HEK293 (cell line): ENCODE measurements around the gene LAMA5.

Source experiments
- CTCF ChIA-PET: fragments of 350-600 bp; formaldehyde crosslinking; extraction: SDS; loops from one replicate; lab custom pipeline; 2021; ENCODE audit warnings: antibody characterized with exemption; lab: Yijun Ruan, JAX
- POLR2A ChIA-PET: fragments of 300-600 bp; formaldehyde crosslinking; extraction: SDS; loops from one replicate; lab custom pipeline; 2020; ENCODE audit warnings: antibody characterized with exemption, inconsistent platforms; lab: Yijun Ruan, JAX
- H3K27ac ChIP-seq: fragments of 200-500 bp; sonication (Bioruptor generic); 2 replicates; pipeline ENCODE4 v1.5.1; 2014; ENCODE audit warnings: low read depth, low read length, control low read depth, inconsistent platforms; ENCODE audit errors: extremely low read depth
- H3K36me3 ChIP-seq, 2 experiments: fragments of 200-500 bp in 1 of 2; sonication (Bioruptor generic) in 1 of 2; 1 replicate in 1 of 2; 2 replicates in 1 of 2; pipeline ENCODE4 v1.5.1; 2014 to 2017; ENCODE audit warnings: inconsistent platforms in 2 of 2, low read length in 2 of 2; ENCODE audit not compliant: control insufficient read depth in 2 of 2, insufficient read depth in 1 of 2
- H3K4me1 ChIP-seq: fragments of 200-500 bp; sonication (Bioruptor generic); 2 replicates; pipeline ENCODE4 v1.5.1; 2014; ENCODE audit warnings: mild to moderate bottlenecking, low read length, inconsistent platforms; ENCODE audit not compliant: control insufficient read depth, insufficient read depth
- H3K4me3 ChIP-seq: 2 replicates; pipeline ENCODE4 v1.5.1; 2011; ENCODE audit warnings: low read depth, mild to moderate bottlenecking, control low read depth, low read length, moderate library complexity
- H3K9me3 ChIP-seq: fragments of 200-500 bp; sonication (Bioruptor generic); 2 replicates; pipeline ENCODE4 v1.5.1; 2014; ENCODE audit warnings: low read depth, low read length, inconsistent platforms; ENCODE audit not compliant: control insufficient read depth, insufficient read depth
- KLF8 ChIP-seq: fragments of 450-650 bp; formaldehyde crosslinking; IDR thresholded peaks from 2 replicates; pipeline ENCODE4 v1.5.1; 2016; ENCODE audit warnings: missing biosample characterization, missing genetic modification characterization
- MZF1 ChIP-seq: fragments of 450-650 bp; formaldehyde crosslinking; IDR thresholded peaks from 2 replicates; pipeline ENCODE4 v1.5.1; 2017; ENCODE audit warnings: missing biosample characterization, missing genetic modification characterization, borderline replicate concordance
- REPIN1 ChIP-seq: fragments of 450-650 bp; formaldehyde crosslinking; IDR thresholded peaks from 2 replicates; pipeline ENCODE4 v1.5.1; 2017; ENCODE audit warnings: missing biosample characterization, missing genetic modification characterization, low read depth
- YY2 ChIP-seq: fragments of 450-650 bp; formaldehyde crosslinking; IDR thresholded peaks from 2 replicates; pipeline ENCODE4 v1.5.1; 2016; ENCODE audit warnings: missing biosample characterization, missing genetic modification characterization
- ZNF112 ChIP-seq: fragments of 450-650 bp; formaldehyde crosslinking; IDR thresholded peaks from 2 replicates; pipeline ENCODE4 v1.5.0; 2017; ENCODE audit warnings: missing biosample characterization, missing genetic modification characterization
- ZNF335 ChIP-seq: fragments of 450-650 bp; formaldehyde crosslinking; conservative IDR thresholded peaks from 2 replicates; pipeline ENCODE4 v1.5.1; 2016; ENCODE audit warnings: missing biosample characterization, missing genetic modification characterization
- ZNF350 ChIP-seq: fragments of 450-650 bp; formaldehyde crosslinking; IDR thresholded peaks from 2 replicates; pipeline ENCODE4 v1.5.0; 2017; ENCODE audit warnings: missing biosample characterization, mild to moderate bottlenecking, missing genetic modification characterization
- ZNF473 ChIP-seq: fragments of 450-650 bp; formaldehyde crosslinking; IDR thresholded peaks from 2 replicates; pipeline ENCODE4 v1.5.1; 2017; ENCODE audit warnings: missing biosample characterization, missing genetic modification characterization
- ZNF560 ChIP-seq: fragments of 450-650 bp; formaldehyde crosslinking; IDR thresholded peaks from 2 replicates; pipeline ENCODE4 v1.5.1; 2017; ENCODE audit warnings: missing biosample characterization, missing genetic modification characterization, borderline replicate concordance
- ZNF561 ChIP-seq: fragments of 450-650 bp; IDR thresholded peaks from 2 replicates; pipeline ENCODE4 v1.5.1; 2018; ENCODE audit warnings: missing biosample characterization, missing genetic modification characterization, borderline replicate concordance
- ZNF610 ChIP-seq: fragments of 450-650 bp; formaldehyde crosslinking; IDR thresholded peaks from 2 replicates; pipeline ENCODE4 v1.5.1; 2016; ENCODE audit warnings: missing biosample characterization, missing genetic modification characterization, borderline replicate concordance
- ZNF707 ChIP-seq: fragments of 450-650 bp; formaldehyde crosslinking; IDR thresholded peaks from 2 replicates; pipeline ENCODE4 v1.5.1; 2016; ENCODE audit warnings: missing biosample characterization, missing genetic modification characterization
- ZNF837 ChIP-seq: fragments of 450-650 bp; formaldehyde crosslinking; IDR thresholded peaks from 2 replicates; pipeline ENCODE4 v1.5.1; 2016; ENCODE audit warnings: missing biosample characterization, missing genetic modification characterization
- TF ChIP-seq, protein P1 (sequence below): fragments of 450-650 bp; IDR thresholded peaks from 2 replicates; pipeline ENCODE4 v1.5.1; 2018; ENCODE audit warnings: missing biosample characterization, missing genetic modification characterization
- TF ChIP-seq, protein P2 (sequence below): fragments of 450-650 bp; formaldehyde crosslinking; IDR thresholded peaks from 2 replicates; pipeline ENCODE4 v1.5.1; 2017; ENCODE audit warnings: missing biosample characterization, missing genetic modification characterization
- TF ChIP-seq, protein P3 (sequence below): fragments of 450-650 bp; formaldehyde crosslinking; IDR thresholded peaks from 2 replicates; pipeline ENCODE4 v1.5.1; 2016; ENCODE audit warnings: missing biosample characterization, missing genetic modification characterization
- TF ChIP-seq, protein P4 (sequence below): fragments of 450-650 bp; formaldehyde crosslinking; IDR thresholded peaks from 2 replicates; pipeline ENCODE4 v1.5.1; 2016; ENCODE audit warnings: missing biosample characterization, missing genetic modification characterization
- TF ChIP-seq, protein P5 (sequence below): fragments of 450-650 bp; formaldehyde crosslinking; conservative IDR thresholded peaks from 2 replicates; pipeline ENCODE4 v1.5.1; 2016; ENCODE audit warnings: low read depth, missing biosample characterization, missing genetic modification characterization
- TF ChIP-seq, protein P6 (sequence below): IDR thresholded peaks from 2 replicates; pipeline ENCODE4 v1.6.1; 2011; ENCODE audit warnings: mild to moderate bottlenecking, low read depth, low read length, borderline replicate concordance
- TF ChIP-seq, protein P7 (sequence below): fragments of 450-650 bp; formaldehyde crosslinking; IDR thresholded peaks from 2 replicates; pipeline ENCODE4 v1.5.1; 2016; ENCODE audit warnings: missing biosample characterization, missing genetic modification characterization
- TF ChIP-seq, protein P8 (sequence below): sonication (generic); formaldehyde crosslinking; IDR thresholded peaks from 2 replicates; pipeline ENCODE4 v1.8.1; 2022; ENCODE audit warnings: mild to moderate bottlenecking, moderate library complexity, missing genetic modification reagents

The LAMA5 gene

DNA sequence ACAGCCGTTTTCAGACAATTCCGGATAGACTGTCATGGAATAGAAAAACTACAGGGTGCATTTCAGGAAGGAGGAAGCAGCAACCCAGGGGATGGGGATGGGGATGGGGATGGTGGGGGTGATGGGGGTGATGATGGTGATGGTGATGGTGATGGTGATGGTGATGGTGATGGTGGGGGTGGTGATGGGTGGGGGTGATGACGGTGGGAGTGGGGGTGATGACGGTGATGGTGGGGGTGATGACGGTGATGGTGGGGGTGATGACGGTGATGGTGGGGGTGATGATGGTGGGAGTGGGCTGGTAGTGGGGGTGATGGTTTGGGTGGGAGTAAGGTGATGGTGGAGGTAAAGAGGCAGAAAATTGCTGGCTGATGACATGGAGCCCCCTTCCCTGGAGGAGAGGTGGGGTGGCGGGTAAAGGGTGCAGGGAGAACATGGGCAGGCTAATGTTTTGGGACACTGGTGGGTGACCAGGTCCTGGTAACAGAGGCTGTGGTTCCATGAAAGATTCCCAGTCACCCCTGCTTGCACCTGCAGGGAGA is 17.5 kb downstream of the LAMA5 start:
- ChIA-PET POLR2A (interaction anchor here (0.7 to 2.2 kb wide), 7 partner anchors 11 to 47 kb away, joined by 3 to 17 read pairs (median 7); partner anchors contain the start of genes LAMA5 and RPS21), CTCF (interaction anchor here (0.7 to 1.4 kb wide), 4 partner anchors 16 to 33 kb away, joined by 3 to 7 read pairs (median 6); no protein-coding TSS in a partner anchor)
- H3K36me3 ChIP-seq = peaks cover 0 to 67% of the 10 kb centered on the region in 2 experiments; a peak in 2 of 3 replicates
- H3K27ac ChIP-seq = no peak overlapping the region
- H3K4me3 ChIP-seq = no peak overlapping the region
- H3K9me3 ChIP-seq = no peaks in the 10 kb centered on the region
- TF ChIP-seq, protein P1, sequence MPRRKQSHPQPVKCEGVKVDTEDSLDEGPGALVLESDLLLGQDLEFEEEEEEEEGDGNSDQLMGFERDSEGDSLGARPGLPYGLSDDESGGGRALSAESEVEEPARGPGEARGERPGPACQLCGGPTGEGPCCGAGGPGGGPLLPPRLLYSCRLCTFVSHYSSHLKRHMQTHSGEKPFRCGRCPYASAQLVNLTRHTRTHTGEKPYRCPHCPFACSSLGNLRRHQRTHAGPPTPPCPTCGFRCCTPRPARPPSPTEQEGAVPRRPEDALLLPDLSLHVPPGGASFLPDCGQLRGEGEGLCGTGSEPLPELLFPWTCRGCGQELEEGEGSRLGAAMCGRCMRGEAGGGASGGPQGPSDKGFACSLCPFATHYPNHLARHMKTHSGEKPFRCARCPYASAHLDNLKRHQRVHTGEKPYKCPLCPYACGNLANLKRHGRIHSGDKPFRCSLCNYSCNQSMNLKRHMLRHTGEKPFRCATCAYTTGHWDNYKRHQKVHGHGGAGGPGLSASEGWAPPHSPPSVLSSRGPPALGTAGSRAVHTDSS (tag by site-specific recombination) = peak; percentile 20; the same call in 1 of the 2 replicates
- no peak for TF ChIP-seq ZNF335 (tag by site-specific recombination)
- no peak for TF ChIP-seq ZNF561 (tag by site-specific recombination)
- TF ChIP-seq ZNF610 (tag by site-specific recombination) = no peak
- TF ChIP-seq, protein P2, sequence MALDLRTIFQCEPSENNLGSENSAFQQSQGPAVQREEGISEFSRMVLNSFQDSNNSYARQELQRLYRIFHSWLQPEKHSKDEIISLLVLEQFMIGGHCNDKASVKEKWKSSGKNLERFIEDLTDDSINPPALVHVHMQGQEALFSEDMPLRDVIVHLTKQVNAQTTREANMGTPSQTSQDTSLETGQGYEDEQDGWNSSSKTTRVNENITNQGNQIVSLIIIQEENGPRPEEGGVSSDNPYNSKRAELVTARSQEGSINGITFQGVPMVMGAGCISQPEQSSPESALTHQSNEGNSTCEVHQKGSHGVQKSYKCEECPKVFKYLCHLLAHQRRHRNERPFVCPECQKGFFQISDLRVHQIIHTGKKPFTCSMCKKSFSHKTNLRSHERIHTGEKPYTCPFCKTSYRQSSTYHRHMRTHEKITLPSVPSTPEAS (tag by site-specific recombination) = no peak
- no peak for TF ChIP-seq ZNF112
- TF ChIP-seq, protein P3, sequence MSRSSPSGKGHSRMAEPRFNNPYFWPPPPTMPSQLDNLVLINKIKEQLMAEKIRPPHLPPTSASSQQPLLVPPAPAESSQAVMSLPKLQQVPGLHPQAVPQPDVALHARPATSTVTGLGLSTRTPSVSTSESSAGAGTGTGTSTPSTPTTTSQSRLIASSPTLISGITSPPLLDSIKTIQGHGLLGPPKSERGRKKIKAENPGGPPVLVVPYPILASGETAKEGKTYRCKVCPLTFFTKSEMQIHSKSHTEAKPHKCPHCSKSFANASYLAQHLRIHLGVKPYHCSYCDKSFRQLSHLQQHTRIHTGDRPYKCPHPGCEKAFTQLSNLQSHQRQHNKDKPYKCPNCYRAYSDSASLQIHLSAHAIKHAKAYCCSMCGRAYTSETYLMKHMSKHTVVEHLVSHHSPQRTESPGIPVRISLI = no peak
- no peak for TF ChIP-seq ZNF560 (tag by site-specific recombination)
- TF ChIP-seq YY2 = no peak
- no peak for TF ChIP-seq ZNF707 (tag by site-specific recombination)
- TF ChIP-seq, protein P4, sequence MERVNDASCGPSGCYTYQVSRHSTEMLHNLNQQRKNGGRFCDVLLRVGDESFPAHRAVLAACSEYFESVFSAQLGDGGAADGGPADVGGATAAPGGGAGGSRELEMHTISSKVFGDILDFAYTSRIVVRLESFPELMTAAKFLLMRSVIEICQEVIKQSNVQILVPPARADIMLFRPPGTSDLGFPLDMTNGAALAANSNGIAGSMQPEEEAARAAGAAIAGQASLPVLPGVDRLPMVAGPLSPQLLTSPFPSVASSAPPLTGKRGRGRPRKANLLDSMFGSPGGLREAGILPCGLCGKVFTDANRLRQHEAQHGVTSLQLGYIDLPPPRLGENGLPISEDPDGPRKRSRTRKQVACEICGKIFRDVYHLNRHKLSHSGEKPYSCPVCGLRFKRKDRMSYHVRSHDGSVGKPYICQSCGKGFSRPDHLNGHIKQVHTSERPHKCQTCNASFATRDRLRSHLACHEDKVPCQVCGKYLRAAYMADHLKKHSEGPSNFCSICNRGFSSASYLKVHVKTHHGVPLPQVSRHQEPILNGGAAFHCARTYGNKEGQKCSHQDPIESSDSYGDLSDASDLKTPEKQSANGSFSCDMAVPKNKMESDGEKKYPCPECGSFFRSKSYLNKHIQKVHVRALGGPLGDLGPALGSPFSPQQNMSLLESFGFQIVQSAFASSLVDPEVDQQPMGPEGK (tag by site-specific recombination) = peak; percentile 62
- TF ChIP-seq MZF1 (tag by site-specific recombination) = no peak
- no peak for TF ChIP-seq ZNF837 (tag by site-specific recombination)
- TF ChIP-seq, protein P5, sequence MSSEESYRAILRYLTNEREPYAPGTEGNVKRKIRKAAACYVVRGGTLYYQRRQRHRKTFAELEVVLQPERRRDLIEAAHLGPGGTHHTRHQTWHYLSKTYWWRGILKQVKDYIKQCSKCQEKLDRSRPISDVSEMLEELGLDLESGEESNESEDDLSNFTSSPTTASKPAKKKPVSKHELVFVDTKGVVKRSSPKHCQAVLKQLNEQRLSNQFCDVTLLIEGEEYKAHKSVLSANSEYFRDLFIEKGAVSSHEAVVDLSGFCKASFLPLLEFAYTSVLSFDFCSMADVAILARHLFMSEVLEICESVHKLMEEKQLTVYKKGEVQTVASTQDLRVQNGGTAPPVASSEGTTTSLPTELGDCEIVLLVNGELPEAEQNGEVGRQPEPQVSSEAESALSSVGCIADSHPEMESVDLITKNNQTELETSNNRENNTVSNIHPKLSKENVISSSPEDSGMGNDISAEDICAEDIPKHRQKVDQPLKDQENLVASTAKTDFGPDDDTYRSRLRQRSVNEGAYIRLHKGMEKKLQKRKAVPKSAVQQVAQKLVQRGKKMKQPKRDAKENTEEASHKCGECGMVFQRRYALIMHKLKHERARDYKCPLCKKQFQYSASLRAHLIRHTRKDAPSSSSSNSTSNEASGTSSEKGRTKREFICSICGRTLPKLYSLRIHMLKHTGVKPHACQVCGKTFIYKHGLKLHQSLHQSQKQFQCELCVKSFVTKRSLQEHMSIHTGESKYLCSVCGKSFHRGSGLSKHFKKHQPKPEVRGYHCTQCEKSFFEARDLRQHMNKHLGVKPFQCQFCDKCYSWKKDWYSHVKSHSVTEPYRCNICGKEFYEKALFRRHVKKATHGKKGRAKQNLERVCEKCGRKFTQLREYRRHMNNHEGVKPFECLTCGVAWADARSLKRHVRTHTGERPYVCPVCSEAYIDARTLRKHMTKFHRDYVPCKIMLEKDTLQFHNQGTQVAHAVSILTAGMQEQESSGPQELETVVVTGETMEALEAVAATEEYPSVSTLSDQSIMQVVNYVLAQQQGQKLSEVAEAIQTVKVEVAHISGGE (tag by site-specific recombination) = no peak
- H3K4me1 ChIP-seq = peaks cover 5% of the 10 kb centered on the region; the same call in 1 of the 2 replicates

DNA sequence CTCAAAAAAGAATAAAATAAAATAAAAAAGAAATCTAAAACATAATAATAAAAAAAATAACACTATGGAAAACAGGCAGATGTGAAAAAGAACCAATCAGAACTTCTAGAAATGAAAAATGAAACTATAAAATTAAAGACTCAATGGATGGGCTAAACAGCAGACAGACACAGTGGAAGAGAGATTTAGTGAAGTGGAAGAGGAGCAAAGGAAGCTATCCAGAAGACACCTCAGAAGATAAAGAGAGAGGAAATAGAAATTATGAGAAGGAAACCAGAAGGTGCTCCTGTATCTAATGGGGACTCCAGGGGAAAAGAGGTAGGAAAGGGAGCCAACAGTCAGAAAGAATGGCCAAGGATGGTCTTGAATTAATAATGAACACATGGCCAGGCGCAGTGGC is 18.5 kb downstream of the LAMA5 start:
- CTCF ChIA-PET = interaction anchor here (0.6 to 0.7 kb wide), 2 partner anchors 34 kb away, joined by 3 to 5 read pairs; no protein-coding TSS in a partner anchor
- Histone ChIP-seq H3K4me1 (peaks cover 5% of the 10 kb centered on the region; the same call in 1 of the 2 replicates), H3K4me3 (no peak overlapping the region), H3K27ac (no peak overlapping the region), H3K36me3 (peaks cover 5 to 73% of the 10 kb centered on the region in 2 experiments; a peak in 2 of 3 replicates), H3K9me3 (no peaks in the 10 kb centered on the region)
- POLR2A ChIA-PET = interaction anchor here (2.2 kb wide), 1 partner anchor 17 kb away, joined by 17 read pairs; no protein-coding TSS in a partner anchor
- TF ChIP-seq ZNF473 (no peak), KLF8 (tag by site-specific recombination) (peak; percentile 21; the same call in 1 of the 2 replicates), REPIN1 (tag by site-specific recombination) (no peak), YY2 (no peak), ZNF350 (no peak)
- TF ChIP-seq, protein P6, sequence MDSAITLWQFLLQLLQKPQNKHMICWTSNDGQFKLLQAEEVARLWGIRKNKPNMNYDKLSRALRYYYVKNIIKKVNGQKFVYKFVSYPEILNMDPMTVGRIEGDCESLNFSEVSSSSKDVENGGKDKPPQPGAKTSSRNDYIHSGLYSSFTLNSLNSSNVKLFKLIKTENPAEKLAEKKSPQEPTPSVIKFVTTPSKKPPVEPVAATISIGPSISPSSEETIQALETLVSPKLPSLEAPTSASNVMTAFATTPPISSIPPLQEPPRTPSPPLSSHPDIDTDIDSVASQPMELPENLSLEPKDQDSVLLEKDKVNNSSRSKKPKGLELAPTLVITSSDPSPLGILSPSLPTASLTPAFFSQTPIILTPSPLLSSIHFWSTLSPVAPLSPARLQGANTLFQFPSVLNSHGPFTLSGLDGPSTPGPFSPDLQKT = no peak
- TF ChIP-seq, protein P7, sequence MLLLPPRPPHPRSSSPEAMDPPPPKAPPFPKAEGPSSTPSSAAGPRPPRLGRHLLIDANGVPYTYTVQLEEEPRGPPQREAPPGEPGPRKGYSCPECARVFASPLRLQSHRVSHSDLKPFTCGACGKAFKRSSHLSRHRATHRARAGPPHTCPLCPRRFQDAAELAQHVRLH (tag by site-specific recombination) = 0 out of 2 replicates have a peak, but pooled peaks have one; percentile 26
- TF ChIP-seq, protein P8, sequence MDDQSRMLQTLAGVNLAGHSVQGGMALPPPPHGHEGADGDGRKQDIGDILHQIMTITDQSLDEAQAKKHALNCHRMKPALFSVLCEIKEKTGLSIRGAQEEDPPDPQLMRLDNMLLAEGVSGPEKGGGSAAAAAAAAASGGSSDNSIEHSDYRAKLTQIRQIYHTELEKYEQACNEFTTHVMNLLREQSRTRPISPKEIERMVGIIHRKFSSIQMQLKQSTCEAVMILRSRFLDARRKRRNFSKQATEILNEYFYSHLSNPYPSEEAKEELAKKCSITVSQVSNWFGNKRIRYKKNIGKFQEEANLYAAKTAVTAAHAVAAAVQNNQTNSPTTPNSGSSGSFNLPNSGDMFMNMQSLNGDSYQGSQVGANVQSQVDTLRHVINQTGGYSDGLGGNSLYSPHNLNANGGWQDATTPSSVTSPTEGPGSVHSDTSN (CRISPR knock-in tag) = no peak
